ENCODE data around the gene NRP1.

Gene NRP1

GRCh38 chr10:33193701-33194521 is 140.6 kb downstream of the NRP1 start:
- FAIRE-seq (no peak), DNase-seq (ENCODE audit: insufficient read length, low spot score) (no peak)

GRCh38 chr10:33193057-33193700 is 141.3 kb downstream of the NRP1 start:
- no peak for FAIRE-seq
- peak; percentile 79 for DNase-seq (ENCODE audit: insufficient read length, low spot score)

- FAIRE-seq (no peak), DNase-seq (ENCODE audit: insufficient read length, low spot score) (no peak)
Observed at GRCh38 chr10:33192190-33192589, 142.3 kb downstream of the NRP1 start.

- DNase-seq (ENCODE audit: insufficient read length, low spot score) (no peak), FAIRE-seq (no peak)
Observed at GRCh38 chr10:33190406-33190805, 144.1 kb downstream of the NRP1 start.

- DNase-seq (ENCODE audit: insufficient read length, low spot score) = no peak
- no peak for FAIRE-seq
Observed at GRCh38 chr10:33189808-33190207, 144.7 kb downstream of the NRP1 start.

- DNase-seq (ENCODE audit: insufficient read length, low spot score) = no peak
- no peak for FAIRE-seq
Observed at GRCh38 chr10:33189363-33189762, 145.1 kb downstream of the NRP1 start.

GRCh38 chr10:33187427-33187999 is 147.0 kb downstream of the NRP1 start:
- no peak for FAIRE-seq

GRCh38 chr10:33186150-33186549 is 148.3 kb downstream of the NRP1 start:
- FAIRE-seq (no peak), DNase-seq (ENCODE audit: insufficient read length, low spot score) (no peak)

More at GRCh38 chr10:33187427-33187999, 147.0 kb downstream of the NRP1 start:
- no peak for DNase-seq (ENCODE audit: insufficient read length, low spot score)

- FAIRE-seq (no peak), DNase-seq (ENCODE audit: insufficient read length, low spot score) (no peak)
Observed at GRCh38 chr10:33183655-33184054, 150.8 kb downstream of the NRP1 start.

GRCh38 chr10:33180921-33181320 is 153.5 kb downstream of the NRP1 start:
- DNase-seq (ENCODE audit: insufficient read length, low spot score) (no peak), FAIRE-seq (peak; percentile 20)

- no peak for FAIRE-seq
- no peak for DNase-seq (ENCODE audit: insufficient read length, low spot score)
Observed at GRCh38 chr10:33180390-33180789, 154.1 kb downstream of the NRP1 start.

- FAIRE-seq (no peak), DNase-seq (ENCODE audit: insufficient read length, low spot score) (no peak)
Observed at GRCh38 chr10:33179067-33179466, 155.4 kb downstream of the NRP1 start.

- no peak for DNase-seq (ENCODE audit: insufficient read length, low spot score)
- no peak for FAIRE-seq
Observed at GRCh38 chr10:33178026-33178755, 156.3 kb downstream of the NRP1 start.

GRCh38 chr10:33176688-33177087 is 157.8 kb downstream of the NRP1 start:
- DNase-seq (ENCODE audit: insufficient read length, low spot score) (no peak), FAIRE-seq (no peak)

GRCh38 chr10:33174674-33175434 is 159.6 kb downstream of the NRP1 start:
- DNase-seq (ENCODE audit: insufficient read length, low spot score) = no peak
- no peak for FAIRE-seq

GRCh38 chr10:33165911-33166310 is 168.6 kb downstream of the NRP1 start:
- DNase-seq (ENCODE audit: insufficient read length, low spot score) (no peak), FAIRE-seq (no peak)

- no peak for FAIRE-seq
- no peak for DNase-seq (ENCODE audit: insufficient read length, low spot score)
Observed at GRCh38 chr10:33164060-33164709, 170.3 kb downstream of the NRP1 start.

- DNase-seq (ENCODE audit: insufficient read length, low spot score) (no peak), FAIRE-seq (no peak)
Observed at GRCh38 chr10:33162248-33162575, 172.3 kb downstream of the NRP1 start.

GRCh38 chr10:33161550-33162247 is 172.8 kb downstream of the NRP1 start:
- FAIRE-seq (no peak), DNase-seq (ENCODE audit: insufficient read length, low spot score) (no peak)
